H1 (cell line): ENCODE results near the gene LSR. TPM values are rescaled to one million over a fixed set of nuclear protein-coding genes. Genes with fewer than 3 reads are reported as not detected.

Experiments used
- CTCF ChIA-PET: fragments of 300-600 bp; sonication (Branson Sonifier 250); formaldehyde crosslinking; loops from one replicate; lab custom pipeline; 2021; ENCODE audit not compliant: partially characterized antibody; lab: Charles Lee
- POLR2A ChIA-PET: fragments of 300-600 bp; sonication (Branson Sonifier 250); formaldehyde crosslinking; loops from one replicate; lab custom pipeline; 2021; ENCODE audit warnings: inconsistent platforms; ENCODE audit not compliant: partially characterized antibody; lab: Charles Lee
- DNase-seq, 2 experiments: peaks; one replicate each; pipeline versions ENCODE4 v3.0.0 to v3.0.0-alpha.2; 2010 to 2022; ENCODE audit warnings: low spot score in 2 of 2, low read depth in 1 of 2, mixed read lengths in 1 of 2
- FAIRE-seq: peaks from 2 replicates; lab custom pipeline; 2011; peaks lifted over from hg19 to GRCh38; lab: Jason Lieb, UNC
- H2AFZ ChIP-seq: 2 replicates; pipeline ENCODE4 v1.8.1; 2012; ENCODE audit warnings: low read length, inconsistent platforms
- H2AK5ac ChIP-seq: 2 replicates; pipeline ENCODE4 v1.6.1; 2013; ENCODE audit warnings: low read depth, low read length
- H2BK120ac ChIP-seq: replicated peaks from 2 replicates; pipeline ENCODE3; 2013; ENCODE audit warnings: low read depth, low read length, inconsistent platforms
- H2BK12ac ChIP-seq: 2 replicates; pipeline ENCODE4 v1.6.1; 2013; ENCODE audit warnings: low read depth, low read length
- H2BK15ac ChIP-seq: 2 replicates; pipeline ENCODE4 v1.6.1; 2013; ENCODE audit warnings: low read length
- H2BK20ac ChIP-seq: 2 replicates; pipeline ENCODE4 v1.6.1; 2013; ENCODE audit warnings: low read length
- H2BK5ac ChIP-seq: 2 replicates; pipeline ENCODE4 v1.6.1; 2013; ENCODE audit warnings: low read depth, low read length
- H3K14ac ChIP-seq: 2 replicates; pipeline ENCODE4 v1.6.1; 2013; ENCODE audit warnings: inconsistent platforms; ENCODE audit not compliant: insufficient read length
- H3K18ac ChIP-seq: 2 replicates; pipeline ENCODE4 v1.6.1; 2013; ENCODE audit warnings: low read length; ENCODE audit errors: extremely low read depth
- H3K23ac ChIP-seq: 2 replicates; pipeline ENCODE4 v1.6.1; 2013; ENCODE audit warnings: inconsistent platforms; ENCODE audit not compliant: insufficient read length
- H3K23me2 ChIP-seq: 2 replicates; pipeline ENCODE4 v1.6.1; 2013; ENCODE audit warnings: low read depth, low read length
- H3K27ac ChIP-seq: 2 replicates; pipeline ENCODE4 v1.6.1; 2011; ENCODE audit warnings: low read depth, low read length, inconsistent platforms
- H3K27me3 ChIP-seq, 4 experiments: replicated peaks in 1 of 4; 1 replicate in 1 of 4; 2 replicates in 3 of 4; pipeline versions ENCODE4 v1.6.1 to v1.8.1; 2011 to 2013; ENCODE audit warnings: low read length in 3 of 4, mild to moderate bottlenecking in 3 of 4, inconsistent platforms in 2 of 4, mixed read lengths in 2 of 4, moderate library complexity in 1 of 4; ENCODE audit not compliant: control insufficient read depth in 3 of 4, insufficient read depth in 3 of 4; ENCODE audit errors: extremely low read depth in 1 of 4
- H3K36me3 ChIP-seq, 4 experiments: 2 replicates each; pipeline versions ENCODE4 v1.6.1 to v1.8.1; 2011 to 2013; ENCODE audit warnings: mild to moderate bottlenecking in 4 of 4, low read length in 3 of 4, moderate library complexity in 2 of 4, control low read depth in 1 of 4, inconsistent platforms in 1 of 4; ENCODE audit not compliant: insufficient read depth in 4 of 4, control insufficient read depth in 2 of 4
- H3K4ac ChIP-seq: replicated peaks from 2 replicates; pipeline ENCODE3; 2013; ENCODE audit warnings: low read length, low read depth, mixed read lengths, inconsistent platforms; ENCODE audit not compliant: insufficient read length
- H3K4me1 ChIP-seq, 4 experiments: replicated peaks in 1 of 4; 1 replicate in 1 of 4; 2 replicates in 3 of 4; pipeline versions ENCODE4 v1.6.1 to v1.8.1; 2011 to 2013; ENCODE audit warnings: low read length in 3 of 4, inconsistent platforms in 2 of 4, mixed read lengths in 1 of 4; ENCODE audit not compliant: insufficient read depth in 4 of 4, control insufficient read depth in 3 of 4
- H3K4me2 ChIP-seq, 2 experiments: 2 replicates each; pipeline versions ENCODE4 v1.6.1 to v1.8.1; 2011 to 2013; ENCODE audit warnings: low read depth in 2 of 2, low read length in 2 of 2, control low read depth in 1 of 2, inconsistent platforms in 1 of 2, mild to moderate bottlenecking in 1 of 2; ENCODE audit not compliant: insufficient read depth in 1 of 2
- H3K4me3 ChIP-seq, 4 experiments: fragments of 200-600, 300-600 bp in 1 of 4; sonication (generic), shearing (Covaris generic), sonication (Bioruptor Twin) in 1 of 4; 2 replicates each; pipeline versions ENCODE4 v1.5.1 to v1.8.1; 2011 to 2016; ENCODE audit warnings: low read length in 4 of 4, low read depth in 3 of 4, control low read depth in 2 of 4, inconsistent platforms in 2 of 4, mild to moderate bottlenecking in 2 of 4, mixed read lengths in 1 of 4, moderate library complexity in 1 of 4; ENCODE audit not compliant: insufficient read depth in 2 of 4; ENCODE audit errors: extremely low read depth in 1 of 4
- H3K56ac ChIP-seq: replicated peaks from 2 replicates; pipeline ENCODE3; 2013; ENCODE audit warnings: low read depth, mild to moderate bottlenecking, mixed read lengths, low read length, inconsistent platforms; ENCODE audit not compliant: insufficient read length
- H3K79me1 ChIP-seq: 2 replicates; pipeline ENCODE4 v1.6.1; 2013; ENCODE audit warnings: low read depth, low read length, control low read depth
- H3K79me2 ChIP-seq, 2 experiments: 2 replicates each; pipeline versions ENCODE4 v1.6.1 to v1.8.1; 2012 to 2013; ENCODE audit warnings: low read length in 2 of 2, mild to moderate bottlenecking in 2 of 2, inconsistent platforms in 1 of 2; ENCODE audit not compliant: insufficient read depth in 2 of 2, control insufficient read depth in 1 of 2
- H3K9ac ChIP-seq, 4 experiments: replicated peaks in 1 of 4; 1 replicate in 1 of 4; 2 replicates in 3 of 4; pipeline versions ENCODE4 v1.6.1 to v1.8.1; 2011 to 2013; ENCODE audit warnings: low read depth in 3 of 4, low read length in 3 of 4, control low read depth in 2 of 4, mild to moderate bottlenecking in 2 of 4, moderate library complexity in 2 of 4, inconsistent platforms in 1 of 4; ENCODE audit errors: extremely low read depth in 1 of 4
- H3K9me3 ChIP-seq, 2 experiments: 2 replicates each; pipeline versions ENCODE4 v1.6.1 to v1.8.1; 2012 to 2013; ENCODE audit warnings: mild to moderate bottlenecking in 2 of 2, moderate library complexity in 2 of 2, control low read depth in 1 of 2, inconsistent platforms in 1 of 2, low read depth in 1 of 2, low read length in 1 of 2, mixed read lengths in 1 of 2; ENCODE audit not compliant: insufficient read depth in 2 of 2
- H4K20me1 ChIP-seq, 2 experiments: replicated peaks in 1 of 2; 2 replicates each; pipeline versions ENCODE3 to v1.8.1; 2011 to 2013; ENCODE audit warnings: inconsistent platforms in 2 of 2, low read length in 2 of 2, mild to moderate bottlenecking in 1 of 2; ENCODE audit not compliant: insufficient read depth in 2 of 2, control insufficient read depth in 1 of 2
- H4K5ac ChIP-seq: 2 replicates; pipeline ENCODE4 v1.6.1; 2013; ENCODE audit warnings: low read length, low read depth, mixed read lengths, inconsistent platforms; ENCODE audit not compliant: insufficient read length
- H4K8ac ChIP-seq: 2 replicates; pipeline ENCODE4 v1.8.0; 2013; ENCODE audit warnings: mild to moderate bottlenecking, moderate library complexity, low read length, inconsistent platforms; ENCODE audit not compliant: insufficient read depth; ENCODE audit errors: extremely low read depth
- H4K91ac ChIP-seq: replicated peaks from 2 replicates; pipeline ENCODE3; 2013; ENCODE audit warnings: low read length, mixed read lengths, inconsistent platforms; ENCODE audit not compliant: insufficient read length
- KDM1A ChIP-seq: fragments of 200-600, 300-600 bp; sonication (generic); IDR thresholded peaks from 2 replicates; pipeline ENCODE4 v1.7.1; 2016; ENCODE audit warnings: mild to moderate bottlenecking, low read length, borderline replicate concordance
- WGBS, 2 experiments: shearing (Covaris generic) in 1 of 2; methylation state at CpG; one replicate each; pipeline versions ENCODE4 v1.1.6 to v1.1.7; 2013 to 2015; ENCODE audit warnings: low lambda C conversion rate in 2 of 2, mixed read lengths in 2 of 2, inconsistent platforms in 1 of 2, low coverage in 1 of 2, missing lambda C conversion rate in 1 of 2; ENCODE audit not compliant: insufficient replicate concordance in 2 of 2, insufficient coverage in 1 of 2, insufficient read length in 1 of 2; ENCODE audit errors: extremely low coverage in 1 of 2, missing lambda C conversion rate in 1 of 2; 5-methylcytosine and 5-hydroxymethylcytosine counted together
- polyA plus RNA-seq, 7 experiments: library from polyadenylated mRNA; depleted of rRNA in 3 of 7; stranded (reverse) in 5 of 7; unstranded in 2 of 7; fragments of >200 nt in 5 of 7; fragments of 200-250 nt in 2 of 7; gene quantifications; 1 replicate in 5 of 7; 2 replicates in 1 of 7; 4 replicates in 1 of 7; pipeline versions ENCODE4 v1.2.1 to v1.2.3, GENCODE V29; 2011 to 2013; ENCODE audit warnings: missing spikeins in 2 of 7, mixed read lengths in 2 of 7
- total RNA-seq: library from RNA; stranded (reverse); fragmentation: NEBNext Ultra II Directional; extraction: Animal tissue kit (Norgen Biotek cat#: 25700); gene quantifications from 2 replicates; pipeline ENCODE4 v1.2.1, GENCODE V29; 2021

LSR gene
- total and polyA plus RNA-seq, 2 of the 8 experiments (the other 6 are each of a cell fraction or from before 2014, with no cell fraction given), result 159 to 186 TPM

- no peaks in the 10 kb centered on the region for H3K23me2 ChIP-seq
- H3K9me3 ChIP-seq, result peaks cover 4 to 14% of the 10 kb centered on the region in 2 experiments
- no peaks in the 10 kb centered on the region for H3K4me1 ChIP-seq
- H2BK5ac ChIP-seq, result no peak overlapping the region
- H4K5ac ChIP-seq, result no peak overlapping the region
- no peak overlapping the region for H3K18ac ChIP-seq
- peak overlapping the region; percentile 19; the same call in 1 of the 2 replicates for H2AK5ac ChIP-seq
- H3K4me3 ChIP-seq, result no peak overlapping the region
- no peak overlapping the region for H3K4ac ChIP-seq
- POLR2A ChIA-PET, result interaction anchor here (1.5 kb wide), 1 partner anchor 57 kb away, joined by 5 read pairs; no protein-coding TSS in a partner anchor
- DNase-seq (no peak), FAIRE-seq (no peak)
- CTCF ChIA-PET, result interaction anchor here (0.7 to 2.4 kb wide), 5 partner anchors 15 to 76 kb away, joined by 3 to 7 read pairs (median 3); partner anchors contain the start of genes FXYD5 and FXYD7
- H3K4me2 ChIP-seq, result no peak overlapping the region
- no peak overlapping the region for H3K9ac ChIP-seq
- no peak overlapping the region for H3K14ac ChIP-seq
- no peak overlapping the region for H2BK120ac ChIP-seq
- no peak overlapping the region for H3K23ac ChIP-seq
- no peaks in the 10 kb centered on the region for H4K20me1 ChIP-seq
- H2BK20ac ChIP-seq, result peak overlapping the region; percentile 61; the same call in 1 of the 2 replicates
- no peak overlapping the region for H4K8ac ChIP-seq
- no peaks in the 10 kb centered on the region for H3K36me3 ChIP-seq
- no peak overlapping the region for H4K91ac ChIP-seq
- no peak overlapping the region for H2BK12ac ChIP-seq
- H3K79me2 ChIP-seq, result no peaks in the 10 kb centered on the region
- H3K27me3 ChIP-seq, result no peaks in the 10 kb centered on the region
- no peak overlapping the region for H3K27ac ChIP-seq
- H3K56ac ChIP-seq, result no peak overlapping the region
- H2BK15ac ChIP-seq, result no peak overlapping the region
- no peaks in the 10 kb centered on the region for H3K79me1 ChIP-seq
- WGBS, 2 experiments, result 81% methylated on average over 1 of the region's 1 CpG; no CpG with 5 or more reads in 1 of the 2 experiments
- no peak overlapping the region for H2AFZ ChIP-seq
- TF ChIP-seq KDM1A, result peak; percentile 26; the same call in 1 of the 2 replicates
These were observed 29.8 kb upstream of the LSR start for GRCh38 chr19:35219008-35219407.
